ENCODE data around the gene IGF2. TPM values are rescaled to one million over a fixed set of nuclear protein-coding genes. Genes with fewer than 3 reads are reported as not detected.

IGF2 gene
- total RNA-seq, 4 donors from 2014 or later, result 1.9 to 15.5 (median 9.5) TPM

DNA sequence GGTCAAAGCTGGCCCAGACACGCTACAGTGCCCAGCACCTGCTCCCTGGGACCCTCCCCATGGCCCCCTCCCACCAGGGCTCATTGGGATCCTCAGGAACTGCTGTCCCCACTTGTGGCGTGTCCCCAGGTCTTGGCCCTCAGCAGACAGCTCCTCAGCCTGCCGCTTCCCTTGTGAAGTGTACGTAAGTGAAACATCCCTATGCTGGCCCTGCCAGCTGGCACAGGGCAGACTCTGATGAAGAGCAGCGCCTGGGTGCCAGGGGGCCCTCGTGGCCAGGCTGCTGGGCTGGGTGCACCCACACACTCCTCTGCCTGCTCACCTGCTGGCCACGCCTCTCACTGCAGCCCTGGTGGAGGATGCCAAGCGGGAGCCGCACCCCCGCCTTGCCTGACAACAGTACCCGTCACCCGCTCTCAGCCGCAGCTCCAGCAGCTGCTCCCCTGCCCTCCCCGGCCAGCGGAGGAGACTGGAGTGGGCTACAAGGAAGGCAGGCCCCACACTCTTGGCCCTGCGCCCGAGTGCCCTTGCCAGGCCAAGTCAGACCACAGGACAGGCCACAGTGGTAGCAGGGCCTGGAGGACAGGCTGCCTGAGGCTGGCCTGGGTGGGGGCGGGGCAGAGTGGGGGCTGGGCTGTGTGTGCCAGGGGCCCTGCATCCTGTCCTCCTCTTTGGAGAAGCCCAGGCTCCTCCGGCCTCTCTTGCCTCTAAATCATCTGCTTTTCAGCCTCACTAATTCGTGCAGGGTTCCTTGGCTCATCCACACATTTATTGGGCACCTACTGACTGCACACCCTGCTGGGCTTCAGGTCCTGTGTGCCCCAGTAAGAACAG is 39.5 kb downstream of the IGF2 start:
- TF ChIP-seq, protein P1, sequence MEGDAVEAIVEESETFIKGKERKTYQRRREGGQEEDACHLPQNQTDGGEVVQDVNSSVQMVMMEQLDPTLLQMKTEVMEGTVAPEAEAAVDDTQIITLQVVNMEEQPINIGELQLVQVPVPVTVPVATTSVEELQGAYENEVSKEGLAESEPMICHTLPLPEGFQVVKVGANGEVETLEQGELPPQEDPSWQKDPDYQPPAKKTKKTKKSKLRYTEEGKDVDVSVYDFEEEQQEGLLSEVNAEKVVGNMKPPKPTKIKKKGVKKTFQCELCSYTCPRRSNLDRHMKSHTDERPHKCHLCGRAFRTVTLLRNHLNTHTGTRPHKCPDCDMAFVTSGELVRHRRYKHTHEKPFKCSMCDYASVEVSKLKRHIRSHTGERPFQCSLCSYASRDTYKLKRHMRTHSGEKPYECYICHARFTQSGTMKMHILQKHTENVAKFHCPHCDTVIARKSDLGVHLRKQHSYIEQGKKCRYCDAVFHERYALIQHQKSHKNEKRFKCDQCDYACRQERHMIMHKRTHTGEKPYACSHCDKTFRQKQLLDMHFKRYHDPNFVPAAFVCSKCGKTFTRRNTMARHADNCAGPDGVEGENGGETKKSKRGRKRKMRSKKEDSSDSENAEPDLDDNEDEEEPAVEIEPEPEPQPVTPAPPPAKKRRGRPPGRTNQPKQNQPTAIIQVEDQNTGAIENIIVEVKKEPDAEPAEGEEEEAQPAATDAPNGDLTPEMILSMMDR (IDR thresholded peaks at IDR 0.05), result peak in 1 of 6 experiments; percentile 27
- no peak for TF ChIP-seq POLR2A (IDR thresholded peaks at IDR 0.05)
- Histone ChIP-seq H3K4me1 (peaks cover 0 to 5% (median 0%) of the 10 kb centered on the region in 4 donors), H3K9me3 (no peaks in the 10 kb centered on the region), H3K4me3 (no peak overlapping the region), H3K27ac (no peak overlapping the region), H3K27me3 (no peaks in the 10 kb centered on the region), H3K36me3 (no peaks in the 10 kb centered on the region)
- DNase-seq, result peak in 2 of 3 donors; percentile 59

DNA sequence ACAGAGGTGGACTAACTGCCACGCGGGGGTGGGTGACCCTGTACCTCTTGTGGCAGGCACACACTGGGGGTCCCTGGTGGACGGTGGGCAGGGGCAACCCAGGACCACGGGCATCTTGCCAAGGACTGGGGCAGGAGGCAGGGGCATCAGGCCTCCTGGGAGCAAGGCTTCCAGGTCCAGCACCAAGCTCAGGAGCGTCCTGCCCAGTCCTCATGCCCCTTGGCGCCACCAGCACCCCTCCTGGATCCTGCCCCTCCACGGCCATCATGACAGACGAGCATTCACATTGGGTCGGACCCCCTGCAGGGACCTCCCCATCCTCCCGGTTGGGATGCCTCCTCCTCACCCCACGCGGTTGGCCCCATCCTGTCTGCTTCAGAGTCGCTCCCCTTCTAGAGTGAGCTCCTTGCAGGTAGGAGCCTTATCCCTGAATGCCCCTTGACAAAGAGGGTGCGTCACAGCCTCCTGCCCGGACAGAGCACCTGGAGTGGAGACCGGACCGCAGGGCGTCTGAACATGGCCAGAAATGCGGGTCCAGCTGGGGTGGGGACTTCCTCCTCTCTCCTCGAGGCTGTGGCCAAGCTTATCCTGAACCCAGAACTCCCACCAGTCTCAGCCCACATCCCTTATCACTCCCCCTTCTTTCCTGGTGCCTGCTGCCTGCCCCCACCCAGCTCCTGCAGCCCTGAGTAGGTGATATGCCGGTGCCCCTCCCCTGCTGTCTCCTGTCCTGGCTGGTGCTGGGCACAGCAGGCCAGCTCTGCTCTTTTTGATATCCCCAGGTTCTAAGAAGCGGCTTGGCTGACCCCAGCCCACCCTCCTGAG is 40.3 kb downstream of the IGF2 start:
- Histone ChIP-seq H3K9me3 (no peaks in the 10 kb centered on the region), H3K27me3 (no peaks in the 10 kb centered on the region), H3K4me3 (no peak overlapping the region), H3K36me3 (no peaks in the 10 kb centered on the region), H3K27ac (no peak overlapping the region), H3K4me1 (peaks cover 0 to 5% (median 0%) of the 10 kb centered on the region in 4 donors)
- TF ChIP-seq POLR2A (IDR thresholded peaks at IDR 0.05), result no peak
- TF ChIP-seq, protein P1 (IDR thresholded peaks at IDR 0.05), result no peak
- DNase-seq, result no peak

DNA sequence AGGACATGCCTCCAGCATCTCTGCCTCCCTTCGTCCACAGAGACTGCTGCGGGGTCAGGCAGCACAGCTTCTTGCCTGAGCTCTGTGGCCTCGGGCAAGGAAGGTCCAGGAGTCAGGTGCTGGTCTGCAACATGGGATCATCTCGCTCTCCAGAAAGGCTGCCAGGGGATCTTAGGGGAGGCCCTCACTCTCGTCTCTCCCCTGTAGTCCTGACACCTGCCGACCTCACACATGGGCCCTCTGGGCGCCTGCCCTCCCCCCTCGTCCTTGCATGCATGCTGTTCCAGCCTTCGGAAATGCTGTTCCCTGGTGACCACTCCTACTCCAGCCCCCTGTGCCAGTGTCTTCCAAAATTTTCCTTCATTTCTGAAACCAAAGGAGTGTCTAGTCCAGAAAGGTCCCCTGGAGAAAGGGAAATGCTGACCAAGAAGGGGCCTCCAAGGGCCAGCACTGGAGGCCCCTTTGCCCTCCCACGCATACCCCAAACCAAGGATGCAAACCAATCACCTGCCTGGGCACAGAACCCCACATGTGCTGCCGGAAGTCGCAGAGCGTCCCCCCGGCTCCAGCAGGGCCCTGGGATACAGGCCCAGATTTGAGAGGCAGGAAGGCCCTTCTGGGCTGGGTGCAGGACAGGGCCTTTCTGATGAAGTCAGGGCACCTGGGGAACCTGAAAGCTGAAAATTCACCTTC is 41.0 kb downstream of the IGF2 start:
- Histone ChIP-seq H3K4me3 (no peak overlapping the region), H3K9me3 (no peaks in the 10 kb centered on the region), H3K27me3 (no peaks in the 10 kb centered on the region), H3K27ac (peak overlapping the region in 3 of 4 donors; percentile 49 to 73 (median 73)), H3K4me1 (peaks cover 0 to 5% (median 0%) of the 10 kb centered on the region in 4 donors), H3K36me3 (no peaks in the 10 kb centered on the region)
- no peak for DNase-seq
- TF ChIP-seq POLR2A (IDR thresholded peaks at IDR 0.05), result no peak
- TF ChIP-seq, protein P1 (IDR thresholded peaks at IDR 0.05), result no peak

DNA sequence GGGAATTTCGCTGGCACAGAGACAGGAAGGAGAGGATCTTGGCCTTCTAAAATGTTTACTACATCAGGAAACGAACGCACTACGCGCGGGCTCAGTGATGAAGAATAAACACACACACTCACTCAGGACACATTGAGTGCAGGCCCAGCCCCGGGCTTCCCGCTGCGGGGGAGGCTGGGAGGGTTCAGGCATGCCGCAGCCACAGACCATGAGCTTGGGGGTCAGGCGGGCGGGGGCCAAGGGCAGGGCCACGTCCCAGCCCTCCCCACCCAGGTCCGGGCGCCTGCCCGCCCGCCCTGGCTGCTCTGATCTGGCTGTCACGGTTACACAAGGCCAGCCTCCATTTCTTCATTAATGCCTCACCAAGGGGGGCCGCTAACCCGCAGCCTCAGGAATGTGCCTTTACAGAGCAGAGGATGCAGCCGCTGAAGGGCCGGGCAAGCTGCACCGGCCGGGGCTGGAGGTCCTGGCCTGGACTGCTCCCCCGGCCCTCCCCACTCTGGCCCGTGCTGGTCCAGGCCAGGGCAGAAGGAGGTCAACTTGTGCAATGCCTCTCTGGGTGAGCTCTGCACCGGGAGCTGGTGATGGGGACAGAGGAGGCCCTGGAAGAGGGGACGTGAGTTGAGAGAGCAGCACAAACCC is 41.7 kb downstream of the IGF2 start:
- H3K27ac ChIP-seq, result peak overlapping the region; percentile 49 to 73 (median 72)
- no peaks in the 10 kb centered on the region for H3K9me3 ChIP-seq
- no peaks in the 10 kb centered on the region for H3K27me3 ChIP-seq
- peaks cover 0 to 5% (median 0%) of the 10 kb centered on the region in 4 donors for H3K4me1 ChIP-seq
- H3K4me3 ChIP-seq, result no peak overlapping the region
- peak in 2 of 3 donors; percentile 54 to 60 for DNase-seq
- TF ChIP-seq POLR2A (IDR thresholded peaks at IDR 0.05), result no peak
- TF ChIP-seq, protein P1 (IDR thresholded peaks at IDR 0.05), result no peak
- no peaks in the 10 kb centered on the region for H3K36me3 ChIP-seq

DNA sequence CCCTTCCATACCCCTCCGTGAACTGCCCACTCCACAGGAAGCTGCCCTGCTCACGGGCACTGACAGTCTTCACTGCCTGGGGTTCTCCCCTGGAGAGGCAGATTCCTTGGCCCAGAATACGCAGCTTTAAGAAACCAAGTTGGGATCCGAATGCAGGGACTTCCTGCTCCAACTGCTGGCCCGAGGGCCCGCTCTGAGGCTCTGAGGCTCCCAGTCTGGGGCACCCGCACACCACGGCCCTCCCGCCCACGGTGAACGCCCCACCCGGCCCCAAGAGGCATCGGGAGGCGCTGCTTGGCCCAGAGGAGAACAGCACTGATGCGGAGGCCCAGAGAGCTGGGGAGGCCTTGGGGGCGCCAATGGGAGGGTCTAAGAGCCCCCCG is 42.3 kb downstream of the IGF2 start:
- Histone ChIP-seq H3K4me3 (no peak overlapping the region), H3K4me1 (peaks cover 0 to 5% (median 0%) of the 10 kb centered on the region in 4 donors)

More for the DNA sequence above, 42.3 kb downstream of the IGF2 start:
- H3K36me3 ChIP-seq, result no peaks in the 10 kb centered on the region
- peak overlapping the region; percentile 49 to 73 (median 72) for H3K27ac ChIP-seq
- TF ChIP-seq, protein P1 (IDR thresholded peaks at IDR 0.05), result no peak
- no peak for TF ChIP-seq POLR2A (IDR thresholded peaks at IDR 0.05)
- peak in 1 of 3 donors; percentile 49 for DNase-seq
- H3K27me3 ChIP-seq, result no peaks in the 10 kb centered on the region
- no peaks in the 10 kb centered on the region for H3K9me3 ChIP-seq

All from Peyer's patch (tissue), 4 donors.